HEK293T (cell line): ENCODE measurements around the gene ETNK1.
A peak's percentile ranks its signal among the peaks of the same experiment; 100 is the strongest.

Source experiments
- CTCF ChIA-PET: fragments of 350-600 bp; formaldehyde crosslinking; extraction: SDS; loops from one replicate; lab custom pipeline; 2021; ENCODE audit warnings: antibody characterized with exemption, inconsistent platforms; lab: Yijun Ruan, JAX
- POLR2A ChIA-PET: fragments of 350-600 bp; formaldehyde crosslinking; extraction: SDS; loops from one replicate; lab custom pipeline; 2020; ENCODE audit warnings: antibody characterized with exemption, inconsistent platforms; lab: Yijun Ruan, JAX
- DNase-seq: peaks from one replicate; pipeline ENCODE4 v3.0.0; 2012; ENCODE audit warnings: mixed read lengths; ENCODE audit errors: extremely low spot score
- ARNT ChIP-seq: fragments of 450-650 bp; IDR thresholded peaks from 2 replicates; pipeline ENCODE4 v1.6.1; 2017; ENCODE audit warnings: mild to moderate bottlenecking
- BHLHE40 ChIP-seq: fragments of 450-650 bp; IDR thresholded peaks from 2 replicates; pipeline ENCODE4 v1.6.1; 2016; ENCODE audit warnings: mild to moderate bottlenecking, moderate library complexity, borderline replicate concordance
- CTBP1 ChIP-seq: fragments of 450-650 bp; IDR thresholded peaks from 2 replicates; pipeline ENCODE4 v1.6.1; 2016; ENCODE audit warnings: borderline replicate concordance
- ELF4 ChIP-seq: fragments of 450-650 bp; IDR thresholded peaks from 2 replicates; pipeline ENCODE4 v1.6.1; 2017; ENCODE audit warnings: antibody characterized with exemption
- FOXA1 ChIP-seq: fragments of 450-650 bp; IDR thresholded peaks from 2 replicates; pipeline ENCODE4 v1.6.1; 2016; ENCODE audit warnings: mild to moderate bottlenecking
- FOXK2 ChIP-seq: fragments of 450-650 bp; IDR thresholded peaks from 2 replicates; pipeline ENCODE4 v1.6.1; 2016; ENCODE audit warnings: mild to moderate bottlenecking
- FOXM1 ChIP-seq: fragments of 450-650 bp; IDR thresholded peaks from 2 replicates; pipeline ENCODE4 v1.6.1; 2017; ENCODE audit warnings: mild to moderate bottlenecking, borderline replicate concordance
- HDGF ChIP-seq: fragments of 450-650 bp; IDR thresholded peaks from 2 replicates; pipeline ENCODE4 v1.6.1; 2017; ENCODE audit warnings: antibody characterized with exemption, borderline replicate concordance
- L3MBTL2 ChIP-seq: fragments of 450-650 bp; conservative IDR thresholded peaks from 2 replicates; pipeline ENCODE4 v1.6.1; 2016; ENCODE audit warnings: mild to moderate bottlenecking
- LEF1 ChIP-seq: fragments of 450-650 bp; IDR thresholded peaks from 2 replicates; pipeline ENCODE4 v1.6.1; 2017; ENCODE audit warnings: mild to moderate bottlenecking, borderline replicate concordance
- NFRKB ChIP-seq: fragments of 450-650 bp; IDR thresholded peaks from 2 replicates; pipeline ENCODE4 v1.6.1; 2016; ENCODE audit warnings: mild to moderate bottlenecking, moderate library complexity
- SP1 ChIP-seq: fragments of 450-650 bp; IDR thresholded peaks from 2 replicates; pipeline ENCODE4 v1.6.1; 2017
- SUZ12 ChIP-seq: fragments of 450-650 bp; IDR thresholded peaks from 2 replicates; pipeline ENCODE4 v1.6.1; 2016; ENCODE audit warnings: mild to moderate bottlenecking
- TARDBP ChIP-seq: fragments of 450-650 bp; IDR thresholded peaks from 2 replicates; pipeline ENCODE4 v1.6.1; 2016
- ZNF384 ChIP-seq: fragments of 450-650 bp; IDR thresholded peaks from 2 replicates; pipeline ENCODE4 v1.6.1; 2016
- TF ChIP-seq, protein P1 (sequence below): fragments of 450-650 bp; IDR thresholded peaks from 2 replicates; pipeline ENCODE4 v1.6.1; 2016

Gene ETNK1

DNA sequence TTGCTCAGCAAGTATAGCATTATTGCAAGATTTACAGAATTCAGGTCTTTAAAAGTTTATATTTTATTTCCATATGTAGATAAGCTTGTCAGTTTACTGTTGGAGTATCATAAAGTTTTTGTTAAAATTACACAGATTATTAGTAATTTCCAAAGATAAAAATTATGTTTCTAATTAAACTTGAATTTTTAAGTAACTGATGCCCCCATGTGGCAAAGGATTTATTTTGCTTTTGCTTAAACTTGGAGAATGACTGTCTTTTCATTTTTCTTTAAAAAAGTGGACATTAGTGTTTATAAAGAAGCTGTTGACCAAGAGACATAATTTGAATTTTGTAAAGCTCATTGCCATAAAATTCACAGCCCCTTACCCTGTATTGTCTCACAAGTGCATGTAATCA lies 45.8 kb downstream of the ETNK1 start:
- DNase-seq: no peak
- TF ChIP-seq L3MBTL2: no peak
- TF ChIP-seq SUZ12: no peak
- TF ChIP-seq BHLHE40: no peak
- no peak for TF ChIP-seq FOXA1
- TF ChIP-seq ELF4: no peak
- POLR2A ChIA-PET: no interaction called here
- CTCF ChIA-PET: interaction anchor here (0.7 kb wide), 1 partner anchor 209 kb away, joined by 3 read pairs; no protein-coding TSS in a partner anchor

- POLR2A ChIA-PET: no interaction called here
- TF ChIP-seq, protein P1, sequence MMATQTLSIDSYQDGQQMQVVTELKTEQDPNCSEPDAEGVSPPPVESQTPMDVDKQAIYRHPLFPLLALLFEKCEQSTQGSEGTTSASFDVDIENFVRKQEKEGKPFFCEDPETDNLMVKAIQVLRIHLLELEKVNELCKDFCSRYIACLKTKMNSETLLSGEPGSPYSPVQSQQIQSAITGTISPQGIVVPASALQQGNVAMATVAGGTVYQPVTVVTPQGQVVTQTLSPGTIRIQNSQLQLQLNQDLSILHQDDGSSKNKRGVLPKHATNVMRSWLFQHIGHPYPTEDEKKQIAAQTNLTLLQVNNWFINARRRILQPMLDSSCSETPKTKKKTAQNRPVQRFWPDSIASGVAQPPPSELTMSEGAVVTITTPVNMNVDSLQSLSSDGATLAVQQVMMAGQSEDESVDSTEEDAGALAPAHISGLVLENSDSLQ: no peak
- no peak for TF ChIP-seq CTBP1
- TF ChIP-seq ZNF384: no peak
- no peak for TF ChIP-seq LEF1
- no peak for TF ChIP-seq SUZ12
- no peak for TF ChIP-seq ARNT
- no peak for TF ChIP-seq FOXM1
- TF ChIP-seq ELF4: no peak
- TF ChIP-seq FOXK2: no peak
- no peak for TF ChIP-seq BHLHE40
- no peak for TF ChIP-seq FOXA1
- TF ChIP-seq SP1: no peak
- no peak for TF ChIP-seq NFRKB
- TF ChIP-seq TARDBP: no peak
- TF ChIP-seq L3MBTL2: no peak
- DNase-seq: no peak
- CTCF ChIA-PET: no interaction called here
These were observed 48.0 kb downstream of the ETNK1 start for GRCh38 chr12:22672951-22673350.

GRCh38 chr12:22677781-22678574 lies 53.0 kb downstream of the ETNK1 start:
- no peak for DNase-seq
- ChIA-PET CTCF (no interaction called here), POLR2A (no interaction called here)
- TF ChIP-seq TARDBP (no peak), ELF4 (no peak), FOXA1 (no peak), NFRKB (no peak), HDGF (no peak)

DNA sequence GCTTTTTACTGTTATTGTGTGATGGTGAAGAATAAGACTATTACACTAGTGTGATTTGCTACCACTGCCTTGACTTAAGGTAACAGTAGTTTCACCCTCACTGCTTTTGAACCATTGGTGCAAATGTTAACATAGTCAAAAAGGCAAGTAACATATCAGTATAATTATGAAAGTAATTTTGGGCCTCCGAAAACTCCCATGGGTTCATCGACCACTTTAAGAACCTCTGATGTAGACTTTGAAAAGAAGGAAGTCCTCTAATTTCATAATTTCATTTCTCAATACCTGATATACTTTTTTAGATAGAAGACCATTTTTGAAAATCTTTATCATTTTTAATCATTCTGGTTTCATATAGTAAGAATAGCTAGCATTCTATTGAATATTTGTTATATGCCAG lies 57.7 kb downstream of the ETNK1 start:
- CTCF ChIA-PET: no interaction called here

GRCh38 chr12:22683131-22683530 lies 58.2 kb downstream of the ETNK1 start:
- no peak for DNase-seq
- POLR2A ChIA-PET: no interaction called here
- CTCF ChIA-PET: interaction anchor here (0.5 kb wide), 1 partner anchor 344 kb away, joined by 3 read pairs; no protein-coding TSS in a partner anchor
- TF ChIP-seq FOXM1 (no peak), SUZ12 (no peak)

More for the DNA sequence above, 57.7 kb downstream of the ETNK1 start:
- TF ChIP-seq ZNF384 (no peak), CTBP1 (no peak), ELF4 (no peak)
- DNase-seq: no peak
- POLR2A ChIA-PET: no interaction called here

DNA sequence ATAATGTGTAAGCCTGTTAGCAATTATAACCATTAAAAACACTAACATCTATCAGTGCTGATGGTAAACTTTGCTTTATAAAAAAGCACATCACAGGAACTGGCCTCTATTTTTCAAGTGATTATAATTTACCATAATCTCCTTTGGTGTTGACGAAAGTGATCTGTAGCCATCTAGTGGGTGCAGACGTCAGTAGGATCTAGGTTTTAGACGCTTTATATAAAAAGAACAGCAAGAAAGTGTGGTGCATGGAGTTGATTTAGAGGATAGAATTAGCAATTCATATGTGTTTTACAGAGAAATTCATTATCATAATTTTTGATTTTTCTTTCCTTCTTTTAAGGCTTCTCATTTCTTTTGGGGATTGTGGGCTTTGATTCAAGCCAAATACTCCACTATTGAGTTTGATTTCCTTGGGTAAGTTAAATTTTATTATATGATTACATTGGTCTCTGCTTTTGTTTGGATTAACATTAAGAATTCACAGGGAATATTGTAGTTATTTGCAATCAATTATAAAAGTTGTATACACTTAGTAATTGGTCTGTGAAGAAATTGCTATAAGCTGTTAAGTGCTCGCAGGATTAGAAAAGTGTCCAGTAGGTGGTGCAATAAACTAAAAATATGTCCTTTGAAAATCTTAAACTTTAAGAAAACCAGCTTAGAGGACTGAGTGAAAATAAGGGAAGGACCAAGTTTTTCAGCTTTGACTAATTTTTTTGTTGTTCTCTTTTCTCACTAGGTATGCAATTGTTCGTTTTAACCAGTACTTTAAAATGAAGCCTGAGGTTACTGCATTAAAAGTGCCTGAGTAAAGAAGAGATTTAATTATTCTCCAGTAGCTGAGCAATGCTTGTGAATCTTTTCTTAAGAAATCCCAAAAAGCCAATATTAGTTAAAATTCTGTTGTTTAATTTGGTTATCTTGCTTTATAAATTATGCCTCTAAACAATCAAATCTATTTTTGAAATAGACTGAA lies 59.5 kb downstream of the ETNK1 start:
- ChIA-PET POLR2A (no interaction called here), CTCF (interaction anchor here (0.5 to 1.0 kb wide), 4 partner anchors 16 to 298 kb away, joined by 3 to 4 read pairs (median 4); no protein-coding TSS in a partner anchor)
- TF ChIP-seq BHLHE40 (no peak), ZNF384 (no peak), ARNT (no peak), FOXK2 (no peak)
- DNase-seq: peak; percentile 12

DNA sequence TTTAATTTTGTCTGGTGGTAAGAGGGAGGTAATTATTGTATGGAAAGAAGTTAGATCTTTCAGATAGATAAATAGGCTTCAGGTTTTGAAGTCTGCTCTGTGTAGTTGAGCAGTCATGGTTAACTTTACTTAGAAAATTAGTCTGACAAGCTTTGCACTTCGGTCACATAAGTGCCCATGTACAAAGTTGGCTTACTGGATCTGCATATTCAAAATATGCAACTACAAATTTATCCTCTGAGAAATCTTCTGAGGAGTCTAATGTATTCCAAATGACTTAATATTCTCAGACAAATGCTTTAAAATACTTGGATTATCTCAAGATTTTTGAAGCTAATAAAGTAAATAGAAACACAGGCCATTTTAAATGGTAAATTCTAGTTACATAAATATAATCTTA lies 61.2 kb downstream of the ETNK1 start:
- DNase-seq: no peak
- TF ChIP-seq SUZ12 (no peak), ZNF384 (no peak), FOXA1 (no peak), ELF4 (no peak), CTBP1 (no peak), ARNT (no peak), FOXK2 (no peak), L3MBTL2 (no peak), HDGF (no peak), TARDBP (no peak), LEF1 (no peak), NFRKB (no peak), SP1 (no peak), FOXM1 (no peak), BHLHE40 (no peak)
- TF ChIP-seq, protein P1: no peak
- CTCF ChIA-PET: no interaction called here
- POLR2A ChIA-PET: no interaction called here
